ENCODE results near the gene TP53INP2.

DNA sequence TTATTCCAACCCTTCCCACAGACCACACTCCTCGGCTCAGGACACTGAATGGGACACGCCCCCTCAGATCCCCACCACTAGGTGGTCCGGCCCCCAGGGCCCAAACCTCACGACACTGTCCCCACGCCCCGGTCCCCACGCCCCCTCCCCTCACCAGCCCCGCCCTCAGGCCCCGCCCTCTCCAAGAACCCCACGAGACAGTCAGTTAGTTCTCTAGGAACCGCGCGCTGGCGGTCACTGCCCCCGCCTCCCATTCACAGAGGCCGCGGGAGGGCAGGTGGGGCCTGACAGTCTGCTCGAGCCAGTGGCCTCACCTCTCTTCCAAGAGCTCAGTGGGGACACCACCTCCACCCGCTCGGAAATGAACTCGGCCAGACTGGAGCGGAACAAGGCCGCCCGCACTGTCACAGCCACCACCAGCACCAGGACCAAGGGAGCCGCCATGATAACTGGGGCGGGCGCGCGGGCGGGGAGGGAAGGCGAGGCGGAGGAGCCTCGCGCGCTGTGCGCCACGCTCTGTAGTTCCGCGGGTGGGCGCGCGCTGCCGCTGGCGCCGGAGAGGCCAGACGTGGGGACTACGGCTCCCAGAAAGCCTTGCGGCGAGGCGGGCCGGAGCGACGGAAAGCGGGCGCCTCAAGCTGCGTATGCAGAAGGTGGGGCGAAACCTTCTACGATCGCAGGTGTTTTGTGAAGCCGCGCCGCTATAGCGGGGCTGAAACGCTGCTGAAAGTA lies 27.3 kb upstream of the TP53INP2 start, which contains the start of gene PIGU:
- TF ChIP-seq POLR2A (IDR thresholded peaks at IDR 0.05): peak in 2 of 4 donors; percentile 21 to 60
- TF ChIP-seq, protein P1, sequence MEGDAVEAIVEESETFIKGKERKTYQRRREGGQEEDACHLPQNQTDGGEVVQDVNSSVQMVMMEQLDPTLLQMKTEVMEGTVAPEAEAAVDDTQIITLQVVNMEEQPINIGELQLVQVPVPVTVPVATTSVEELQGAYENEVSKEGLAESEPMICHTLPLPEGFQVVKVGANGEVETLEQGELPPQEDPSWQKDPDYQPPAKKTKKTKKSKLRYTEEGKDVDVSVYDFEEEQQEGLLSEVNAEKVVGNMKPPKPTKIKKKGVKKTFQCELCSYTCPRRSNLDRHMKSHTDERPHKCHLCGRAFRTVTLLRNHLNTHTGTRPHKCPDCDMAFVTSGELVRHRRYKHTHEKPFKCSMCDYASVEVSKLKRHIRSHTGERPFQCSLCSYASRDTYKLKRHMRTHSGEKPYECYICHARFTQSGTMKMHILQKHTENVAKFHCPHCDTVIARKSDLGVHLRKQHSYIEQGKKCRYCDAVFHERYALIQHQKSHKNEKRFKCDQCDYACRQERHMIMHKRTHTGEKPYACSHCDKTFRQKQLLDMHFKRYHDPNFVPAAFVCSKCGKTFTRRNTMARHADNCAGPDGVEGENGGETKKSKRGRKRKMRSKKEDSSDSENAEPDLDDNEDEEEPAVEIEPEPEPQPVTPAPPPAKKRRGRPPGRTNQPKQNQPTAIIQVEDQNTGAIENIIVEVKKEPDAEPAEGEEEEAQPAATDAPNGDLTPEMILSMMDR (IDR thresholded peaks at IDR 0.05): peak in 4 of 6 experiments; percentile 19 to 53 (median 25)
